Panc1 (cell line): ENCODE results near the gene QKI. TPM values are rescaled to one million over a fixed set of nuclear protein-coding genes. Genes with fewer than 3 reads are reported as not detected.

ENCODE experiments used
- ATAC-seq: fragments of 200-7000 bp; cut with Tn5 transposase; 2 replicates; pipeline ENCODE4 v1.9.1; 2020; ENCODE audit warnings: mild to moderate bottlenecking, moderate library complexity
- BruUV-seq: library from RNA; stranded (reverse); fragments of 400-500 nt; replicated peaks from 2 replicates; lab custom pipeline; 2021; lab: Mats Ljungman, UMichigan
- CTCF ChIA-PET: fragments of 300-600 bp; sonication (Branson Sonifier 250); formaldehyde crosslinking; loops from one replicate; lab custom pipeline; 2022; ENCODE audit warnings: antibody characterized with exemption; lab: Charles Lee
- POLR2A ChIA-PET: fragments of 300-600 bp; sonication (Branson Sonifier 250); formaldehyde crosslinking; loops from one replicate; lab custom pipeline; 2022; ENCODE audit warnings: antibody characterized with exemption; lab: Charles Lee
- DNase-seq: peaks from one replicate; pipeline ENCODE4 v3.0.0-alpha.2; 2010; ENCODE audit warnings: low read depth, low spot score
- H3K27ac ChIP-seq: 2 replicates; pipeline ENCODE4 v1.5.1; 2011; ENCODE audit warnings: mild to moderate bottlenecking, low read length, inconsistent platforms
- H3K27me3 ChIP-seq: fragments of 200-500 bp; sonication (Bioruptor generic); 2 replicates; pipeline ENCODE4 v1.6.0; 2014; ENCODE audit warnings: low read length, inconsistent platforms; ENCODE audit not compliant: control insufficient read depth, insufficient read depth
- H3K36me3 ChIP-seq: fragments of 200-500 bp; sonication (Bioruptor generic); 2 replicates; pipeline ENCODE4 v1.5.1; 2014; ENCODE audit warnings: inconsistent platforms, mild to moderate bottlenecking, low read length, moderate library complexity; ENCODE audit not compliant: control insufficient read depth, insufficient read depth
- H3K4me1 ChIP-seq: 2 replicates; pipeline ENCODE4 v1.5.1; 2011; ENCODE audit warnings: inconsistent platforms, mild to moderate bottlenecking, low read length, moderate library complexity; ENCODE audit not compliant: control insufficient read depth, insufficient read depth
- H3K4me3 ChIP-seq, 2 experiments: 2 replicates each; pipeline ENCODE4 v1.5.1; 2011 to 2012; ENCODE audit warnings: low read depth in 2 of 2, low read length in 2 of 2, mild to moderate bottlenecking in 2 of 2, inconsistent platforms in 1 of 2, moderate library complexity in 1 of 2
- H3K9me3 ChIP-seq: fragments of 200-500 bp; sonication (Bioruptor generic); 2 replicates; pipeline ENCODE4 v1.5.1; 2014; ENCODE audit warnings: low read depth, mild to moderate bottlenecking, inconsistent platforms, low read length, moderate library complexity; ENCODE audit not compliant: control insufficient read depth, insufficient read depth
- CTCF ChIP-seq: fragments of 450-650 bp; IDR thresholded peaks from 2 replicates; pipeline ENCODE4 v1.5.1; 2017; ENCODE audit warnings: mild to moderate bottlenecking
- POLR2AphosphoS5 ChIP-seq: IDR thresholded peaks from 2 replicates; pipeline ENCODE4 v1.6.1; 2012; ENCODE audit warnings: mild to moderate bottlenecking, low read depth, low read length, moderate library complexity
- REST ChIP-seq, 2 experiments: IDR thresholded peaks; 2 replicates each; pipeline ENCODE4 v1.6.1; 2011 to 2012; ENCODE audit warnings: low read depth in 2 of 2, control low read depth in 1 of 2, low read length in 1 of 2, mild to moderate bottlenecking in 1 of 2, moderate library complexity in 1 of 2; ENCODE audit not compliant: insufficient read depth in 1 of 2
- SIN3A ChIP-seq: IDR thresholded peaks from 2 replicates; pipeline ENCODE4 v1.6.1; 2012; ENCODE audit warnings: low read depth, mild to moderate bottlenecking, low read length, moderate library complexity, borderline replicate concordance; ENCODE audit not compliant: insufficient read depth
- TCF7L2 ChIP-seq: IDR thresholded peaks from 2 replicates; pipeline ENCODE4 v1.6.1; 2011; ENCODE audit warnings: mild to moderate bottlenecking, low read depth, low read length, inconsistent platforms
- in situ Hi-C: cut with HindIII; loops from 2 replicates; pipeline ENCODE4 v1.10.0; 2016; ENCODE audit warnings: low sequenced_read_pairs, low pct_unique_long_range_greater_than_20kb
- intact Hi-C: fragments of 100-400 bp; cut with micrococcal nuclease; formaldehyde crosslinking; loops from one replicate; pipeline ENCODE4 v1.10.0; 2022; ENCODE audit not compliant: unreplicated experiment
- total RNA-seq: library from RNA; stranded (reverse); gene quantifications from one replicate; pipeline ENCODE4 v1.2.1, GENCODE V29; 2021; ENCODE audit not compliant: unreplicated experiment

QKI gene
- total RNA-seq, 1 experiment from 2014 or later = 176 TPM

- Histone ChIP-seq H3K4me1 (no peaks in the 10 kb centered on the region), H3K36me3 (peaks cover 18% of the 10 kb centered on the region), H3K27ac (no peak overlapping the region), H3K27me3 (no peaks in the 10 kb centered on the region), H3K4me3 (no peak overlapping the region), H3K9me3 (no peaks in the 10 kb centered on the region)
- no peak for TF ChIP-seq TCF7L2
- DNase-seq (no peak), ATAC-seq (no peak)
- intact Hi-C loops = no loop called here
- in situ Hi-C loops = no loop called here
- ChIA-PET POLR2A (no interaction called here), CTCF (no interaction called here)
- BruUV-seq = no TSS peak
Measured at GRCh38 chr6:163563318-163563717, 148.8 kb downstream of the QKI start.

GRCh38 chr6:163564534-163564933 is 150.0 kb downstream of the QKI start:
- Histone ChIP-seq H3K4me1 (no peaks in the 10 kb centered on the region), H3K9me3 (no peaks in the 10 kb centered on the region), H3K36me3 (peaks cover 18% of the 10 kb centered on the region), H3K27me3 (no peaks in the 10 kb centered on the region), H3K4me3 (no peak overlapping the region), H3K27ac (no peak overlapping the region)
- BruUV-seq = no TSS peak
- ChIA-PET POLR2A (no interaction called here), CTCF (no interaction called here)
- intact Hi-C loops = no loop called here
- in situ Hi-C loops = no loop called here
- no peak for DNase-seq
- TF ChIP-seq SIN3A (no peak), CTCF (no peak), TCF7L2 (no peak), POLR2AphosphoS5 (no peak), REST (IDR thresholded peaks at IDR 0.05; ENCODE audit: insufficient read depth in 1 of 2, low read depth in 2 of 2, low read length in 1 of 2) (no peak)
- ATAC-seq = no peak

GRCh38 chr6:163565140-163565539 is 150.6 kb downstream of the QKI start:
- Histone ChIP-seq H3K27ac (no peak overlapping the region), H3K9me3 (no peaks in the 10 kb centered on the region), H3K36me3 (peaks cover 19% of the 10 kb centered on the region), H3K4me1 (peaks cover 2% of the 10 kb centered on the region; the same call in 1 of the 2 replicates), H3K4me3 (no peak overlapping the region), H3K27me3 (no peaks in the 10 kb centered on the region)
- in situ Hi-C loops = no loop called here
- ATAC-seq (no peak), DNase-seq (no peak)
- intact Hi-C loops = no loop called here
- no TSS peak for BruUV-seq
- TF ChIP-seq TCF7L2 = no peak
- no peak for TF ChIP-seq REST (IDR thresholded peaks at IDR 0.05; ENCODE audit: insufficient read depth in 1 of 2, low read depth in 2 of 2, low read length in 1 of 2)
- no peak for TF ChIP-seq SIN3A
- TF ChIP-seq POLR2AphosphoS5 = no peak
- no peak for TF ChIP-seq CTCF
- ChIA-PET CTCF (no interaction called here), POLR2A (no interaction called here)
